PC-3 (cell line): ENCODE results near the gene ARRB2.

Experiments
- EZH2 ChIP-seq: fragments of 300-600 bp; sonication (generic); IDR thresholded peaks from one replicate; pipeline ENCODE4 v1.6.1; 2017; ENCODE audit warnings: antibody characterized with exemption, mild to moderate bottlenecking, low read length; ENCODE audit not compliant: unreplicated experiment
- TF ChIP-seq, protein P1 (sequence below): fragments of 300-600 bp; sonication (generic); conservative IDR thresholded peaks from 2 replicates; pipeline ENCODE4 v1.5.1; 2017; ENCODE audit warnings: antibody characterized with exemption, low read depth, mild to moderate bottlenecking, low read length

DNA sequence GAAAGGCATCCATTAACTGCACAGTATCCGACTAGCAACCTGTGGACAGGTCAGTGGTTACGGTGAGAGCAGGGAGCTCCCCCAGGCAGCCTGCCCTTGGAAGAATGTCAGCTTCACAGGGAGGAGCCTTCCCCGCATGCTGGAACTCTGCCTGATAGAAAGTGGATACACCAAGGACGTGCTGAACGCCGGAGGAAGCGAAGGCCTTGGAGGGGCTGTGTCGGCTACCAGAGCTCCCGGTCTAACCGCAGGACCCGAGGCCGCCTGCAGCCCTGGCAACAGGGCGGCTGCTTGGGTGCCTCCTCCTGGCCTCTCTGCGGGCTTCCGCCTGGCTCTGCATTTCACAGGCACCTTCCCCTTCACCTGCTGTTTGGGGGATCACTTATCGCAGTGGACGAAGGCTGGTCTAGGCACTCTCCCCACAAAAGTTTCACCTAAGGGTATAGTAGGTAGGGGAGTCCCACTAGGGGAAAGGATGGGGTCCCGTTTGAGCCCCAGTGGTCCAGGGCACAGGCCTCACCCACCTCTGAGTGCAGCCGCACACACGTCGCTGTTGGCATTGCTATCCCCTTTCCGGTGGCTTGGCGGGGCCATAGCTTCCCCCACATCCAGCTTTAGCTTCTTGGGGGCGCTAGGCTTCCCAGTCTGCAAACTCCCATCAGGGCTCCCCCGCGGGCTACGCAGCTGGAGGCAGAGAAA lies 36.3 kb upstream of the ARRB2 start:
- TF ChIP-seq, protein P1, sequence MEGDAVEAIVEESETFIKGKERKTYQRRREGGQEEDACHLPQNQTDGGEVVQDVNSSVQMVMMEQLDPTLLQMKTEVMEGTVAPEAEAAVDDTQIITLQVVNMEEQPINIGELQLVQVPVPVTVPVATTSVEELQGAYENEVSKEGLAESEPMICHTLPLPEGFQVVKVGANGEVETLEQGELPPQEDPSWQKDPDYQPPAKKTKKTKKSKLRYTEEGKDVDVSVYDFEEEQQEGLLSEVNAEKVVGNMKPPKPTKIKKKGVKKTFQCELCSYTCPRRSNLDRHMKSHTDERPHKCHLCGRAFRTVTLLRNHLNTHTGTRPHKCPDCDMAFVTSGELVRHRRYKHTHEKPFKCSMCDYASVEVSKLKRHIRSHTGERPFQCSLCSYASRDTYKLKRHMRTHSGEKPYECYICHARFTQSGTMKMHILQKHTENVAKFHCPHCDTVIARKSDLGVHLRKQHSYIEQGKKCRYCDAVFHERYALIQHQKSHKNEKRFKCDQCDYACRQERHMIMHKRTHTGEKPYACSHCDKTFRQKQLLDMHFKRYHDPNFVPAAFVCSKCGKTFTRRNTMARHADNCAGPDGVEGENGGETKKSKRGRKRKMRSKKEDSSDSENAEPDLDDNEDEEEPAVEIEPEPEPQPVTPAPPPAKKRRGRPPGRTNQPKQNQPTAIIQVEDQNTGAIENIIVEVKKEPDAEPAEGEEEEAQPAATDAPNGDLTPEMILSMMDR: no peak
- no peak for TF ChIP-seq EZH2
